ENCODE measurements around the gene BAZ2B. TPM values are rescaled to one million over a fixed set of nuclear protein-coding genes. Genes with fewer than 3 reads are reported as not detected.

Gene BAZ2B
- total and polyA plus RNA-seq, 7 donors, result 7.6 to 156 (median 105) TPM

- Histone ChIP-seq H3K27ac (peak overlapping the region in 3 of 4 donors; percentile 35 to 99 (median 40)), H3K27me3 (no peaks in the 10 kb centered on the region), H3K4me3 (no peak overlapping the region), H3K4me1 (peaks cover 0 to 84% (median 65%) of the 10 kb centered on the region in 4 donors), H3K36me3 (no peaks in the 10 kb centered on the region), H3K9me3 (no peaks in the 10 kb centered on the region)
- no peak for DNase-seq
- intact Hi-C loops (cut with DNase I), result loop anchor here (10.0 kb wide), 1 partner anchor 474 kb away; no protein-coding TSS in a partner anchor
- no peak for TF ChIP-seq POLR2AphosphoS5 (IDR thresholded peaks at IDR 0.05)
- no peak for TF ChIP-seq EP300 (IDR thresholded peaks at IDR 0.05)
- TF ChIP-seq CTCF (IDR thresholded peaks at IDR 0.05), result no peak
- no peak for TF ChIP-seq POLR2A (IDR thresholded peaks at IDR 0.05)
- WGBS, 2 donors, result 44 to 83% methylated on average over 1 of the region's 1 CpG
These were observed 7.5 kb downstream of the BAZ2B start for GRCh38 chr2:159608723-159609308.

- TF ChIP-seq POLR2A (IDR thresholded peaks at IDR 0.05) (no peak), EP300 (IDR thresholded peaks at IDR 0.05) (no peak), CTCF (IDR thresholded peaks at IDR 0.05) (no peak), POLR2AphosphoS5 (IDR thresholded peaks at IDR 0.05) (no peak)
- Histone ChIP-seq H3K4me3 (no peak overlapping the region), H3K36me3 (no peaks in the 10 kb centered on the region), H3K9me3 (no peaks in the 10 kb centered on the region), H3K27ac (peak overlapping the region in 2 of 4 donors; percentile 3 to 99), H3K4me1 (peaks cover 0 to 78% (median 65%) of the 10 kb centered on the region in 4 donors), H3K27me3 (no peaks in the 10 kb centered on the region)
- intact Hi-C loops (cut with DNase I), result loop anchor here (10.0 kb wide), 1 partner anchor 473 kb away; no protein-coding TSS in a partner anchor
- WGBS, 2 donors, result 89 to 93% methylated on average over 6 of the region's 6 CpGs
- no peak for DNase-seq
These were observed 8.2 kb downstream of the BAZ2B start for GRCh38 chr2:159608108-159608507.

GRCh38 chr2:159606287-159606686 is 10.1 kb downstream of the BAZ2B start:
- Histone ChIP-seq H3K4me3 (no peak overlapping the region), H3K9me3 (no peaks in the 10 kb centered on the region), H3K27me3 (no peaks in the 10 kb centered on the region), H3K36me3 (no peaks in the 10 kb centered on the region), H3K27ac (peak overlapping the region in 3 of 4 donors; percentile 9 to 59 (median 56)), H3K4me1 (peaks cover 0 to 61% (median 54%) of the 10 kb centered on the region in 4 donors)
- TF ChIP-seq POLR2A (IDR thresholded peaks at IDR 0.05), result no peak
- TF ChIP-seq POLR2AphosphoS5 (IDR thresholded peaks at IDR 0.05), result no peak
- WGBS, 2 donors, result 15 to 40% methylated on average over 2 of the region's 2 CpGs
- DNase-seq, result no peak
- intact Hi-C loops (cut with DNase I), result loop anchor here (10.0 kb wide), 1 partner anchor 471 kb away; no protein-coding TSS in a partner anchor

- no peak for DNase-seq
- H3K9me3 ChIP-seq, result no peaks in the 10 kb centered on the region
- no peaks in the 10 kb centered on the region for H3K27me3 ChIP-seq
- no peak overlapping the region for H3K4me3 ChIP-seq
- TF ChIP-seq POLR2AphosphoS5 (IDR thresholded peaks at IDR 0.05) (no peak), CTCF (IDR thresholded peaks at IDR 0.05) (no peak), POLR2A (IDR thresholded peaks at IDR 0.05) (no peak), EP300 (IDR thresholded peaks at IDR 0.05) (no peak)
- peak overlapping the region; percentile 9 to 59 (median 38) for H3K27ac ChIP-seq
- H3K4me1 ChIP-seq, result peaks cover 0 to 57% (median 47%) of the 10 kb centered on the region in 4 donors
- intact Hi-C loops (cut with DNase I), result loop anchor here (10.0 kb wide), 1 partner anchor 471 kb away; no protein-coding TSS in a partner anchor
- H3K36me3 ChIP-seq, result no peaks in the 10 kb centered on the region
- WGBS, 2 donors, result 6 to 19% methylated on average over 3 of the region's 3 CpGs
These were observed 10.7 kb downstream of the BAZ2B start for GRCh38 chr2:159605441-159606178.

GRCh38 chr2:159604159-159604558 is 12.2 kb downstream of the BAZ2B start:
- H3K27ac ChIP-seq, result no peak overlapping the region
- no peaks in the 10 kb centered on the region for H3K9me3 ChIP-seq
- no peak for TF ChIP-seq EP300 (IDR thresholded peaks at IDR 0.05)
- TF ChIP-seq POLR2AphosphoS5 (IDR thresholded peaks at IDR 0.05), result no peak
- TF ChIP-seq CTCF (IDR thresholded peaks at IDR 0.05), result no peak
- TF ChIP-seq POLR2A (IDR thresholded peaks at IDR 0.05), result no peak
- intact Hi-C loops (cut with DNase I), result loop anchor here (10.0 kb wide), 1 partner anchor 469 kb away; no protein-coding TSS in a partner anchor
- 86 to 94% methylated on average over 2 of the region's 2 CpGs for WGBS, 2 donors
- H3K4me3 ChIP-seq, result no peak overlapping the region
- no peak for DNase-seq
- H3K4me1 ChIP-seq, result peaks cover 0 to 47% (median 35%) of the 10 kb centered on the region in 4 donors
- H3K27me3 ChIP-seq, result no peaks in the 10 kb centered on the region
- no peaks in the 10 kb centered on the region for H3K36me3 ChIP-seq

Measured in sigmoid colon (tissue), 7 donors.